ENCODE measurements around the gene FOXN3. TPM values are rescaled to one million over a fixed set of nuclear protein-coding genes. Genes with fewer than 3 reads are reported as not detected.

FOXN3 gene
- total RNA-seq, 2 donors from 2014 or later = 46.8 to 72.6 TPM

DNA sequence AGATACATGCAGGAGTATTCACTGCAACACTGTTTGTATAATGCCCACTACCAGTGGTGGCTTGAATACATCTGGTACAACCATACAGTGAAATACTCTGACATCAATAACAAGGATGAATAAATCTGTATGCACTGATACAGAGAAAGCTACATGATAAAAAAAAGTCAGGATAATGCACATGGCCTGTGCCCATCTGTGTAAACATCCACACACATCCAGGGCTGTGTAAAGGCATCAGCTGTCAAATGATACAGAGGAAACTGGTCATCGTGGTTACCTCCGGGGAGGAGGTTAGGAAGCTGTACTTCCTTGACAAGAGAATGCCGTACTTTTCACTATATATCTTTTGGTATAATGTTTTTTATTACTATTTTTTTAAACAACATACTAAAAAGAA, 176.6 kb downstream of the FOXN3 start:
- no peak for DNase-seq
- intact Hi-C loops (cut with DNase I) = no loop called here
- no peaks in the 10 kb centered on the region for H3K27me3 ChIP-seq
- TF ChIP-seq CTCF (IDR thresholded peaks at IDR 0.05) = no peak
- no peak overlapping the region for H3K4me3 ChIP-seq
- H3K4me1 ChIP-seq = no peaks in the 10 kb centered on the region
- H3K9ac ChIP-seq (ENCODE audit: low read depth in 2 of 2, low read length in 2 of 2) = no peak overlapping the region
- no peak overlapping the region for H3K27ac ChIP-seq
- no peaks in the 10 kb centered on the region for H3K36me3 ChIP-seq
- H3K9me3 ChIP-seq = no peaks in the 10 kb centered on the region

DNA sequence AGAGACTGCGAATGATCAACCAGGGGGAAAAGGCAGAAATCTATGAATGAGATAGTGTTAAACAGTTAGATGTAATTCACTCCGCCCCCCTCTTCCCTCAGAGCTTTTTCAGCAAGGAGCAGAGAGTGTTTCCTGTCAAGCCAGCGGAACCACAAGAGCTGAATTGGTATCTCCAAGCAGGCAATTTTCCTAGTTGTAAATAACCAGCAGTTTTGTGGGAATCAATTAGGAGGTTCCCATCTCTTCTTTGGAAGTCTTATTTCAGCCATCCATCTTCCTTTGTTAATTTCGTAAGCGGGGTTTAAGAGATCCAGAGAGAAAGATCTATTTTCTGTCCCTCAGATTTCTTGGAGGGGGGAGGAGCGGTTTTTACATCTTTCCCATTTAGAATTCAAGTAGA, 178.0 kb downstream of the FOXN3 start:
- H3K4me1 ChIP-seq = no peaks in the 10 kb centered on the region
- TF ChIP-seq CTCF (IDR thresholded peaks at IDR 0.05) = no peak
- H3K9me3 ChIP-seq = no peaks in the 10 kb centered on the region
- no peak overlapping the region for H3K4me3 ChIP-seq
- H3K9ac ChIP-seq (ENCODE audit: low read depth in 2 of 2, low read length in 2 of 2) = no peak overlapping the region
- intact Hi-C loops (cut with DNase I) = no loop called here
- H3K36me3 ChIP-seq = no peaks in the 10 kb centered on the region
- no peak for DNase-seq
- H3K27ac ChIP-seq = no peak overlapping the region
- no peaks in the 10 kb centered on the region for H3K27me3 ChIP-seq

- intact Hi-C loops (cut with DNase I) = no loop called here
- Histone ChIP-seq H3K9me3 (no peaks in the 10 kb centered on the region), H3K27ac (no peak overlapping the region), H3K27me3 (no peaks in the 10 kb centered on the region), H3K4me1 (no peaks in the 10 kb centered on the region), H3K36me3 (no peaks in the 10 kb centered on the region), H3K4me3 (no peak overlapping the region), H3K9ac (ENCODE audit: low read depth in 2 of 2, low read length in 2 of 2) (no peak overlapping the region)
- DNase-seq = no peak
- no peak for TF ChIP-seq CTCF (IDR thresholded peaks at IDR 0.05)
Observed at GRCh38 chr14:89237921-89238529, 179.0 kb downstream of the FOXN3 start.

GRCh38 chr14:89236851-89237250, 180.2 kb downstream of the FOXN3 start:
- no peaks in the 10 kb centered on the region for H3K36me3 ChIP-seq
- H3K27ac ChIP-seq = no peak overlapping the region
- H3K9me3 ChIP-seq = no peaks in the 10 kb centered on the region
- TF ChIP-seq CTCF (IDR thresholded peaks at IDR 0.05) = no peak
- no peaks in the 10 kb centered on the region for H3K27me3 ChIP-seq
- no peak for DNase-seq
- no peaks in the 10 kb centered on the region for H3K4me1 ChIP-seq
- intact Hi-C loops (cut with DNase I) = no loop called here
- H3K4me3 ChIP-seq = no peak overlapping the region
- no peak overlapping the region for H3K9ac ChIP-seq (ENCODE audit: low read depth in 2 of 2, low read length in 2 of 2)

DNA sequence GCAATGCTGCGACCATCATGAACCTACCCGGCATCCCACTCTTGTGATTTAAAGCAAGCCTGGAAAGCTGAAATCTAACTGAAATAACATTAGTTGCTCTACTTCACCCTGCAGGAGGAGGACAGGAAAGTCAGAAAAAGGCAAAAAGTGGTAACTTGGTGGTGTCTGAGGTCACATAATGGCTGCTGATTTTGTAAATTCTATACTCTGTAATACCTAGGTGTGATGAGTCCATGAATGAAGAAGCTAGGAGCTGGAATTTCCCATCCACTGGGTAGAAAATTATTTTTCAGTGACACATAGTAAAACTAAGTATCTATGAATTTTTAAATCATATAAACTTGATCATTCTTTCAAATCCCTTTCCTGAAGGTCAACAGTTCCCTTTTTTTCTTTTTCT, 183.8 kb downstream of the FOXN3 start:
- intact Hi-C loops (cut with DNase I) = no loop called here
- no peak overlapping the region for H3K9ac ChIP-seq (ENCODE audit: low read depth in 2 of 2, low read length in 2 of 2)
- no peak overlapping the region for H3K27ac ChIP-seq
- H3K36me3 ChIP-seq = no peaks in the 10 kb centered on the region
- H3K9me3 ChIP-seq = no peaks in the 10 kb centered on the region
- no peak for TF ChIP-seq CTCF (IDR thresholded peaks at IDR 0.05)
- no peak for DNase-seq
- H3K4me3 ChIP-seq = no peak overlapping the region
- no peaks in the 10 kb centered on the region for H3K4me1 ChIP-seq
- H3K27me3 ChIP-seq = no peaks in the 10 kb centered on the region

Data from colonic mucosa (tissue), 4 donors.